HCEC 1CT (cell line): ENCODE data around the gene FAIM2.

Experiments
- DNase-seq: peaks from one replicate; pipeline ENCODE4 v3.0.0-alpha.2; 2017

Gene FAIM2

DNA sequence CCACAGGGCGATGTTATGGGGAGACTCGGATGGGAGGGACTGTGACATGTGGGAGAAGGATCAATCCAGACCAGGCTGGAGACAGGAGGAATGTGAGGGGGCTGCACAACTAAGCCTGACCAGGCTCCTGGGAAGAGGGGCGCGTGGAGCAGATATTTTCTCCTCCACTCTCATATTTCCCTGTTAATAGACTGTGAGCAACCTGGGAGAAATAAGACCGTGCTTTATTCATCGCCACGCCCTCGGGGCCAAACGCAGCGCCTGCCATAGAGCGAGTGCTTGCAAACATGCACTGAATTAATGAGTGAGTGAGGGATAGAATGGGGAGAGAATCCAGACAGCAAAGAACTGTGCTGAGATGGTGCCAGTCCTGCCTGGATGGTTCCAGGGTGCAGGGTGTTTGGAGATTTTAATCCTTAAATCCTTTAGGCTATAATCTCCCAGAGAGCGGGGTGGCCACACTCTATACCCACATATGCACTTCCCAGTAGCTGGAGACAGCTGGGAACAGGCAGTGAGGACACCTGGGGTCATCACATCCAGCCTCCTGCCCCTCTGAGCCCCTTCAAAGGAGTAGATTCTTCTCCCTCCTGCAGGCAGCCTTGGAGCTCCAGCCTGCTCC, 13.6 kb upstream of the FAIM2 start:
- no peak for DNase-seq

- no peak for DNase-seq
These were observed 12.6 kb upstream of the FAIM2 start for GRCh38 chr12:49916129-49916919.

DNA sequence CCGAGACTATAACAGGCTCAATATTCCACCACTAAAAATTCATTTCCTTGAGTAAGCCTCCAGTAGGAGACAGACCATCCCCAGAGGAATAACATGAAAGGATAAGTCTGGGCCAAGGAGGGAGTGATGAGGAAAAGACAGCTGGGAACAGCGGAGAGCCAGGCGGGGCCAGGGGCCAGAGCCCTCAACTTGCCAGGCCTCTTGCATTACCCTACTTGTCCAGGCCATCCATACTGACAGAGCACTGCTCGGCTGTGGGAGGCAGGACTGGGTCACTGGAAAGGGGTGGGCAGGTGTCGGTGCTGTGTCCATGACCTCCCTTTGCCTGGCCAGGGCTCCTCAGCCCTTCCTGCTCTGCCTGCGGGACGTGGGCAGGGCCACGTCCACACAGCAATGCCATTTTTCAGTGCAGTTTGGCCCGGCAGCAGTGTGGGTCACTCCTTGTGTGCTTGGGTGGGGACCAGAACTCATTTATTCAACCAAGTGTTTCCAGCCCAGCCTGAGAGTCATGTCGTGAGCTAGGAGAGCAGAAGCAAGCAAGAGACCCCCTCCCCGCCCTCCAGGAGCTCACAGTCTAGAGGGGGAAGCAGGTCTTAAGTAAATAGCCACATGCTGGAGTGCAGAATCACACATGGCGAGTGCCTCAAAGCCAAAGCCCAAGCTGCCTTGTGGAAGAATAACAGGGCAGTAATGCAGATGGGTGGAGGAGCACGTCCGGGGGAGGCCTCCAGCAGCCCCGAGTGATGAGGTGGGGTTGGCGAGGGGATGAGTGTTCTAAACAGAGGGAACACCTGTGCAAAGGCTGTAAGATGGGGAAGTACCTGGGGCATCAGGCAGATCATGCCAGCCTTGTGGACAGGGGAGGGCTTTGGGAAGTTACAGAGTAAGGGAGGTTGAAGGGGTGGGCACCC, 8.9 kb upstream of the FAIM2 start:
- no peak for DNase-seq

- no peak for DNase-seq
These were observed 7.5 kb upstream of the FAIM2 start for GRCh38 chr12:49911213-49911605.

DNA sequence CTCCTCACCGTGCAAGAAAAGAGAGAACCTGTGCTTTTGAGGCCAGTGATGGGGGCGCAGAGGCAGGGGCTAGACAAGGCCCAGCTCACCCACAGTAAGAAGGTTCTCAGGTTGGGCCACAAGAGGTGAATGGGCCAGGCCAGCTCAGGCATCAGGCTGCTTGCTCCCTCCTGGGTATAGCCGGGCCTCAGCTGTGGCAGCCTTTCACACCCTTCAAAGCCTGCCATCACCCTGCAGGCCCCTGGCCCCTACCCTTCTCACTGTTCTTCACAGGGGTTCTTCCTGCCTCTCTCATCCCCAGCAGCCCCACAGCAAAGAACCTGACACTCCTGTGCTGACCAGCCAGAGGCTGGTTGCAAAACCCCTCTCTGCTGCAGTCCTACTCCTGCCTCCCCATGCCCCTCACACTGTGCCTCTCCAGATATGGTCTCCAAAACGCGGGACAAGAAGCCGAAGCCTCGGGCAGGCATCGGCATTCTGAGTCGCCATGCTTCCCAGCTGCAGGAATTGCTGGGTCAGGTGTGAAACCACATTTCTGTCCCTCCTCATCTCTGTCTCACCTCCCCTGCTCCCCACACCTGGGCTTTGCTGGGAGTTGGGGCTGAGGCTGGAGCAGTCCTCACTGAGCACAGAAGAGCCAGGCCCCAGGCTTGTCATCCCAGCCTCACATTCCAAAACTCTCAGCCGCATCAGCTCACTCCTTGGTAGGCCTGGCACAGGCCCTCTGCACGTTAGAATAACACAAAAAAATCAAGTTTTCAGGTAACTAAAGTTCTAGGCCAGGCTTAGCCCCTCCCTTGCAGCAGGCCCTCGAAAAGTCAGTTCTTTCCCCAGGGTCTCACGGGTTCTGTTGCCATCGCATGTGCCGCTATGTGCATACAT, 6.9 kb upstream of the FAIM2 start:
- DNase-seq: no peak

DNA sequence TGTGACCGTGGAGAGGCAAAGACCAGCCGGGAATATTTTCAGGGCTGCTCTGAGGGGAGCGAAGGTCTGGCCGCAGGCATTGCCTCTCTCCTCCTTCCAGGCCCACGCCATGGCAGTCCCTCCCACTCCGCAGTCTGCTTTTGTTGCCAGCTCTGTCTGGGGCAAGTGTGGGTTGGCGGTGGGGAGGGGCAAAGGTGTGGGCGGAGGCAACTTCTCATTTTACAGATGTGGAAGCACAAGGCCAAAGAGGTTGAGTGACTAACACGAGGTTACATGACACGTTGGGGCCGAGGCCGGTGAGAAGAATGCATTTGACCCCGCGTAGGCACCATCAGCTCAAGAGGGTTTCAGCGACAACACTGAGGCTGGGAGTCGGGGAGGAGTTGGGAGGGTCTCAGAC, 6.1 kb upstream of the FAIM2 start:
- DNase-seq: no peak

DNA sequence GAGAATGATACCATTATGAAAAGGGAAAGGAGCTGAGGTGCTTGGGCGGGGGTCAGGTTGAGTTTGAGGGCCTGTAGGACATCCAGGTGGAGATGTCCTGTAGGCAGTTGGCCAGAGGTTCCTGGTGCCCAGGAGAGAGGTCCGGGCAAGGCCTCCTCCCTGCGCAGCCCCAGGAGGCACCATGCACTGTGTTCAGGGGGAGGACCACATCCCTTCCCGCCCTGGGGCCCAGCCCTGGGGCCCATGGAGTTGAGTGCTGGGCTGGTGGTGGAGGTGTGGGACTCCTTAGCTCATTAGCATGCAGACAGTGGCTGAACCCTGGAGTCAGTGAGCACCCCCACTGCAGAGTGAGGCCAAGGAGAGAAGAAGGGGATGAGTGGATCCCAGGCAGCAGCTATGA, 5.7 kb upstream of the FAIM2 start:
- DNase-seq: no peak

GRCh38 chr12:49907352-49907751, 3.7 kb upstream of the FAIM2 start:
- no peak for DNase-seq

- no peak for DNase-seq
These were observed 2.1 kb upstream of the FAIM2 start for GRCh38 chr12:49905718-49906314.

DNA sequence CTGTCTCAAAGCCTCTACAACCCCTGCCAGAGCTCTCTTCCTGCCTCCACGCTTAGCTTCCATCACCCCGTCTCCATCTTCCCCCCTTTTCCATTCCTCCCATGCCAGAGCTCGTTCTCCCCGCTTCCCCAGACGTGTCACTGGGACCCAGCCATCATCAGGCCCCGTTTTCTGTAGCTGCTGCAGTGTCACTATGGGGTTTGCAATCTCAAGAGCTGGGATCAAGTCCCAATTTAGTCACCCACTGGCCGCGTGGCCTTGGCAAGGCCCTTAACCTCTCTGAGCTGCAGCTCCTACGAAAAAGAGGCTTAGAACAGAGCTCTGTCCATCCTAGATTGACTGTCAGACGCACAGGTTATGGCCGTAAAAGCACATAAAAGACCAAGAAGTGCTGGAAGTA, 901 bp upstream of the FAIM2 start:
- DNase-seq: no peak

DNA sequence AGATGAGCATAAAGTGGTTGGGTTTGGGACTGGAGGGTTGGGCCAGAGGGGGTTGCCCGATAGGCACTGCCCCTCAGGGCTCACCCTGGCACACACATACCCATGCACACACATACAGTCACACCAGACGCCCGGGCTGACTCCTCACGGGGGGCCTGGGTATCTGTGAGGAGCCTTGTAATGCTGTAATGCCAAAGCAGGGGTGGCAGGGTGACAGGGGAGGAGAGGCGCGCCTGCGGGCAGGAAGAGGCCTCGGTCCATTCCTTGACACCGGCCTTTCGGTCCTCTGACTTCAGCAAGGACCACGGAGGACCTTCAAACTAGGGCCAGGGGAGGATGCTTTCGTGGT, 375 bp downstream of the FAIM2 start:
- DNase-seq: no peak

DNA sequence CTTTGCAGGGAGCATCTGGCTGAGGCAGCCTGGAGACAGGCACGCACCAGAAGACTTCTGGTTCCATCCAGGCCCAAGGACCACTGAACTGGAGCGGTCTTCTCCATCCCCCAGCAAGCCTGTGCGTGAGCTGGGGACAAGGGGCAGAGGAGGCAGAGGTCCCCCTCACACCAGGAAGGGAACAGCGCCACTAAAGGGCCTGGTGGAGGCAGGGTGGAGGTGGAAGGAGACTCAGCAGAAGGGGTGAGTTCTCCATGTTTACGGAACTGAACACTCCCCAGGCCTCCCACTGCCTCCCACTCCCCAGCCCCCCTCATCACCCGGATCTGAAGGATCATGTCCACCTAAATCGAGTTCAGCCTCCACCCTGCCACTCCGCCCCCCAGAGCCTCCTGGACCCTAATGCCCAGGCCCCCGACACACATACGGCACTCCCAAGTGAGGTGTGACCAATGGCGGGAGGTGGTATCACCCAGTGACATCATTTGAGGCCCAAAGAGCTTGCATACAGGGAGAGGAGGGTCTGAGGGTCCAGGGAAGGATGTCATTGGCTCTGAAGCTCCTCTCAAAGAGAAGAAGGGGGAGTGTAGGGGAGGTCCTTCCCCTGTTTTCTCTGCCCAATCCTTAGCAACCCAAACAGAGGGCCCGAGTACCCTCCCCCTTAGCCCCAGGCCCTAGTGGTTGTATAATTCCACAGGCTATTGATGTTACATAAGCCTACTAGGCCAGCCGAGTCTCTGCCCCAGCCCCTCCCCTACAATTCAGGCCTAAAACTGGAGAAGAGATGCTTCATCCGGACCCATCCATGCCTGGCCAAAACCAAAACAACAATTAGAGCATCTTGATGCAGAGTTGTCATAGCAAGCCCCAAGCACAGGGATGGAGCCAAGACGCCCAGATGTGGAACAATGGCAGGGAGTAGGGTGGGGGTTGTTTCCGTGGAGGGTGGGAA, 1.0 kb downstream of the FAIM2 start:
- no peak for DNase-seq

- DNase-seq: no peak
These were observed 1.7 kb downstream of the FAIM2 start for GRCh38 chr12:49901986-49902385.

GRCh38 chr12:49901026-49901425, 2.7 kb downstream of the FAIM2 start:
- no peak for DNase-seq

DNA sequence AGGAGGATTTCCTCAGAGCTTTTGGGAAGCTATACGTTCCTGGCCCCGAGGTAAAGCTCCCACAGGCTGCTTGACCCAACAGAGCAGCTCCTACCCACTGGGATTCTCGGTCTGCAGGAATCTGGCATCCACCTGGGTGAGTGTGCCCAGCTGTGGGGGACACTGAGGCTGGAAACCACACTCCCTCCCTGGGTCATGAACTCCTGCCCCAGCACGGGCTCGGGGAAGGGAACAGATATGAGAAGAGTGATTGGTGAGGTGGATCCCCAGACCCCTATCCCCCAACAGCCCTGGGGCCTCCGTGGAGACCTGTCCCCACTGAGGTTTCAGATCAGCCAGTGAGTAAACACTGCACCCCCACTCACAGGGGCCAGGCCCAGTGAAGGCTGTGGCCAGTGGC, 3.3 kb downstream of the FAIM2 start:
- no peak for DNase-seq

DNA sequence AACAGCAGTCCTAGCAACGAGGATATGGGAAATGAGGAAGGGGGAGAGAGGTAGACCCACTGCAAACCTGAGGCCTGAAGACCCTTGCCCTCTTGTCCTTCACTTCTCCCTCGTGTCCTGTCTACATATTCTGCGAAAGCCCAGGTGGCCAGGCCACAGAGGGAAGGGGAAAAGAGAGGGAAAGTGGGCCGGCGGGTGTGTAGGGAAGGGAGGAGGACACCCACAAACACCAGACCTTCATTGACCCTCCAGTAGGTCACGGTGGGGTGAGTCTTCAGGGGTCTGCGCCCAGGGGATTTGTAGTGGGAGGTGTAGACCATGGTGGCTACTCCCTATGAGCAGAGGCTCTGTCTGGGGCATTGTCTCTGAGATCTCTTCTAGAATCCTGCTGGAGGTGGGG, 3.8 kb downstream of the FAIM2 start:
- no peak for DNase-seq

DNA sequence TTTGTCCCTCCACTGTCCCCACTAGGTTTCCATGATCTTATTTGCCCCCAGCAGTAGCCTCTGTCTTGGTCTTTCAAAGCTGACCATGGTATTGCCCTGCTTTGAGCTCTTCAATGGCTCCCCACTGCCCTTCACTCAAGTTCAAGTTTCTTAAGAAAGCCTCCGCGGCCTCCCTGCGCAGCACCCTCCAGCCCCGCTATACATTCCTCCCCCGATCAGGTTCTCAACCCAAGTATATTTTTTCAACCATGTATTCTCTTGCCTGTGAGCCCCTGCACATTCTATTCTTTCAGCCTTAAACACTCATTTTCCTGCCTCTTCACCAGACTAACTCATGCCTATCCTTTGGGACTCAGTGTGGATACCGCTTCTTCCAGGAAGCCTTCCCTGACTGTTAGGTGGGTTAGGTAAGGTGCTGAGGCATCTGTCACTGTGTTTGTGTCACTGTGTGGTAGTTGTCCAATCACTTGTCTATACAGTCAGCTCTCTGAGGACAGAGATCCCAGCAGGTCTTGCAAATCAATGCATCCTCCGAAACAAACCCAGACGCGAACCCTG, 4.3 kb downstream of the FAIM2 start:
- no peak for DNase-seq

GRCh38 chr12:49897276-49897675, 6.4 kb downstream of the FAIM2 start:
- DNase-seq: no peak

DNA sequence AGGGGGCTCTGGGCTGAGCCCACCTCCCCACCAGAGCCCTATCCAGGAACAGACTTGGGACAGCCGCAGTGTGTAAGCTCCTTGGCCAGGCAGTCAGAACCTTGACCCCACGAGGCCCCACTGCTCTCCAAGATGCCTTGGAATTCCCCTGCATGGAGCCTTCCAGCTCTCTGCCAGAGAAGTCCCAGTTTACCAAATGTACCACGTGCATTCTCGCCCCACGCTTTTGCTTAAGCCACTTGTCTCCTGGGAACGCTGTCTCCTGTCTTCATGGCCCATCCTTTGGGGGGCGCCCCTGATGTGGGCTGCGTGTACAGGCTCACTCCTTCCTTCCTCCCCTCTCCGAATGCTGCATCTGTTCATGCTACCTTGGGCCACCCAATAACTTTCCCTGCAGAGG, 7.9 kb downstream of the FAIM2 start:
- DNase-seq: no peak

- no peak for DNase-seq
These were observed 8.9 kb downstream of the FAIM2 start for GRCh38 chr12:49894751-49895148.
